ENCODE measurements around the gene NTRK1. TPM values are rescaled to one million over a fixed set of nuclear protein-coding genes. Genes with fewer than 3 reads are reported as not detected.

The NTRK1 gene
- polyA plus RNA-seq, 1 of the 3 experiments (the other 2 are of a cell fraction) = 0.97 TPM

GRCh38 chr1:156863631-156864030, 3.0 kb downstream of the NTRK1 start:
- no peak for DNase-seq
- Histone ChIP-seq H3K79me2 (ENCODE audit: insufficient read depth) (no peaks in the 10 kb centered on the region), H3K27ac (ENCODE audit: low read depth in 2 of 2, low read length in 1 of 2) (0 out of 4 replicates have a peak overlapping the region, but pooled peaks of 1 of the 2 experiments have one; percentile 1), H3F3A (replicated peaks; ENCODE audit: insufficient read depth) (peaks cover 4% of the 10 kb centered on the region), H3K9ac (no peak overlapping the region), H3K4me1 (ENCODE audit: control insufficient read depth in 1 of 2, insufficient read depth in 2 of 2, low read depth in 1 of 2, low read length in 1 of 2) (peaks cover 3 to 50% of the 10 kb centered on the region in 2 experiments; a peak in 2 of 4 replicates), H3K9me2 (no peaks in the 10 kb centered on the region), H3K36me3 (replicated peaks in 1 of 2; ENCODE audit: control insufficient read depth in 1 of 2, insufficient read depth in 2 of 2, low read length in 1 of 2) (no peaks in the 10 kb centered on the region), H3K4me3 (ENCODE audit: low read depth in 2 of 2, low read length in 1 of 2) (peak overlapping the region in 1 of 2 experiments; percentile 17; a peak in 1 of 4 replicates), H2AFZ (ENCODE audit: low read depth) (no peak overlapping the region), H3K4me2 (no peak overlapping the region), H3K27me3 (ENCODE audit: insufficient read depth) (peaks cover 28% of the 10 kb centered on the region), H4K20me1 (ENCODE audit: insufficient read depth) (no peaks in the 10 kb centered on the region), H3K9me3 (no peaks in the 10 kb centered on the region)
- ChIA-PET CTCF (interaction anchor here (0.7 to 22.1 kb wide), 10 partner anchors 19 to 138 kb away, joined by 3 to 566 read pairs (median 46); partner anchors contain the start of genes ISG20L2, METTL25B and PEAR1), POLR2A (interaction anchor here (1.0 to 1.6 kb wide), 3 partner anchors 25 to 67 kb away, joined by 3 read pairs; no protein-coding TSS in a partner anchor)
- 66% methylated on average over 4 of the region's 7 CpGs for WGBS (ENCODE audit: low lambda C conversion rate)
- no peak for TF ChIP-seq MEF2A (IDR thresholded peaks at IDR 0.05; ENCODE audit: borderline replicate concordance, low read depth)
- no peak for TF ChIP-seq ELF1 (IDR thresholded peaks at IDR 0.05)

GRCh38 chr1:156864796-156865195, 4.1 kb downstream of the NTRK1 start:
- WGBS (ENCODE audit: low lambda C conversion rate) = 93% methylated on average over 2 of the region's 4 CpGs
- ChIA-PET CTCF (interaction anchor here (0.9 to 22.1 kb wide), 9 partner anchors 18 to 207 kb away, joined by 3 to 455 read pairs (median 5); partner anchors contain the start of gene PEAR1), POLR2A (no interaction called here)
- Histone ChIP-seq H3K36me3 (replicated peaks in 1 of 2; ENCODE audit: control insufficient read depth in 1 of 2, insufficient read depth in 2 of 2, low read length in 1 of 2) (no peaks in the 10 kb centered on the region), H3K4me2 (no peak overlapping the region), H3K9me3 (no peaks in the 10 kb centered on the region), H3K27me3 (ENCODE audit: insufficient read depth) (peaks cover 25% of the 10 kb centered on the region), H4K20me1 (ENCODE audit: insufficient read depth) (no peaks in the 10 kb centered on the region), H3K79me2 (ENCODE audit: insufficient read depth) (no peaks in the 10 kb centered on the region), H3K9ac (no peak overlapping the region), H3F3A (replicated peaks; ENCODE audit: insufficient read depth) (peaks cover 4% of the 10 kb centered on the region), H3K4me3 (ENCODE audit: low read depth in 2 of 2, low read length in 1 of 2) (no peak overlapping the region), H2AFZ (ENCODE audit: low read depth) (no peak overlapping the region), H3K4me1 (ENCODE audit: control insufficient read depth in 1 of 2, insufficient read depth in 2 of 2, low read depth in 1 of 2, low read length in 1 of 2) (peaks cover 2 to 38% of the 10 kb centered on the region in 2 experiments; a peak in 1 of 4 replicates), H3K9me2 (no peaks in the 10 kb centered on the region), H3K27ac (ENCODE audit: low read depth in 2 of 2, low read length in 1 of 2) (no peak overlapping the region)
- DNase-seq = no peak
- TF ChIP-seq CTCF (IDR thresholded peaks at IDR 0.05) = no peak
- no peak for TF ChIP-seq GATA2 (CRISPR knock-in tag; IDR thresholded peaks at IDR 0.05)
- peak; percentile 14; the same call in 1 of the 2 replicates for TF ChIP-seq RAD21 (IDR thresholded peaks at IDR 0.05; ENCODE audit: low read length)

- Histone ChIP-seq H3K36me3 (replicated peaks in 1 of 2; ENCODE audit: control insufficient read depth in 1 of 2, insufficient read depth in 2 of 2, low read length in 1 of 2) (no peaks in the 10 kb centered on the region), H3K9ac (no peak overlapping the region), H3K4me2 (no peak overlapping the region), H4K20me1 (ENCODE audit: insufficient read depth) (no peaks in the 10 kb centered on the region), H3K4me1 (ENCODE audit: control insufficient read depth in 1 of 2, insufficient read depth in 2 of 2, low read depth in 1 of 2, low read length in 1 of 2) (peaks cover 4 to 35% of the 10 kb centered on the region in 2 experiments; a peak in 2 of 4 replicates), H2AFZ (ENCODE audit: low read depth) (no peak overlapping the region), H3K4me3 (ENCODE audit: low read depth in 2 of 2, low read length in 1 of 2) (no peak overlapping the region), H3K27me3 (ENCODE audit: insufficient read depth) (peaks cover 22% of the 10 kb centered on the region), H3K27ac (ENCODE audit: low read depth in 2 of 2, low read length in 1 of 2) (no peak overlapping the region), H3F3A (replicated peaks; ENCODE audit: insufficient read depth) (peaks cover 4% of the 10 kb centered on the region), H3K79me2 (ENCODE audit: insufficient read depth) (no peaks in the 10 kb centered on the region), H3K9me2 (no peaks in the 10 kb centered on the region), H3K9me3 (no peaks in the 10 kb centered on the region)
- POLR2A ChIA-PET = no interaction called here
- WGBS (ENCODE audit: low lambda C conversion rate) = 86% methylated on average over 9 of the region's 9 CpGs
- CTCF ChIA-PET = interaction anchor here (0.9 to 22.1 kb wide), 6 partner anchors 18 to 207 kb away, joined by 3 to 455 read pairs (median 8); partner anchors contain the start of gene PEAR1
- no peak for DNase-seq
- TF ChIP-seq REST (IDR thresholded peaks at IDR 0.05; ENCODE audit: low read depth, low read length) (no peak), TCF12 (IDR thresholded peaks at IDR 0.05) (no peak), YY1 (IDR thresholded peaks at IDR 0.05; ENCODE audit: low read depth) (no peak), SIN3A (IDR thresholded peaks at IDR 0.05; ENCODE audit: borderline replicate concordance, low read depth, low read length) (no peak), PBX3 (IDR thresholded peaks at IDR 0.05) (no peak), NRF1 (IDR thresholded peaks at IDR 0.05; ENCODE audit: low read depth, low read length) (no peak), FOXJ3 (CRISPR knock-in tag; IDR thresholded peaks at IDR 0.05) (no peak), ZBTB33 (IDR thresholded peaks at IDR 0.05; ENCODE audit: borderline replicate concordance, low read depth) (no peak), GATA2 (CRISPR knock-in tag; IDR thresholded peaks at IDR 0.05) (no peak)
Measured at GRCh38 chr1:156865258-156865657, 4.6 kb downstream of the NTRK1 start.
